Keratinocyte (primary cell): ENCODE data around the gene MICALL2. TPM values are rescaled to one million over a fixed set of nuclear protein-coding genes. Genes with fewer than 3 reads are reported as not detected.

Experiments
- DNase-seq: peaks from one replicate; pipeline ENCODE4 v3.0.0-alpha.2; 2011; ENCODE audit warnings: low read depth, missing footprints, low spot score
- FAIRE-seq: peaks from 2 replicates; lab custom pipeline; 2011; peaks lifted over from hg19 to GRCh38; lab: Jason Lieb, UNC
- H2AFZ ChIP-seq: 2 replicates; pipeline ENCODE4 v1.6.0; 2012; ENCODE audit warnings: low read length, control low read depth, inconsistent platforms; ENCODE audit not compliant: control insufficient read depth
- H3K27ac ChIP-seq: 2 replicates; pipeline ENCODE4 v1.5.1; 2011; ENCODE audit warnings: low read length; ENCODE audit not compliant: control insufficient read depth, insufficient read depth
- H3K27me3 ChIP-seq: 3 replicates; pipeline ENCODE4 v1.6.0; 2011; ENCODE audit warnings: low read length; ENCODE audit not compliant: control insufficient read depth, insufficient read depth; ENCODE audit errors: extremely low read depth
- H3K36me3 ChIP-seq, 2 experiments: 2 replicates in 1 of 2; 3 replicates in 1 of 2; pipeline ENCODE4 v1.5.1; 2011; ENCODE audit warnings: low read length in 2 of 2, mild to moderate bottlenecking in 1 of 2; ENCODE audit not compliant: control insufficient read depth in 2 of 2, insufficient read depth in 2 of 2; ENCODE audit errors: extremely low read depth in 1 of 2
- H3K4me1 ChIP-seq: 3 replicates; pipeline ENCODE4 v1.5.1; 2011; ENCODE audit warnings: low read length; ENCODE audit not compliant: control insufficient read depth, insufficient read depth; ENCODE audit errors: extremely low read depth
- H3K4me2 ChIP-seq: 3 replicates; pipeline ENCODE4 v1.6.0; 2011; ENCODE audit warnings: low read depth, low read length; ENCODE audit not compliant: control insufficient read depth, insufficient read depth; ENCODE audit errors: extremely low read depth
- H3K4me3 ChIP-seq, 3 experiments: fragments of 200-600 bp in 1 of 3; sonication (generic) in 1 of 3; 2 replicates in 2 of 3; 3 replicates in 1 of 3; pipeline ENCODE4 v1.5.1; 2011 to 2016; ENCODE audit warnings: low read length in 3 of 3, mild to moderate bottlenecking in 3 of 3, control low read depth in 2 of 3, inconsistent platforms in 1 of 3, low read depth in 1 of 3, mixed read lengths in 1 of 3, mixed run types in 1 of 3, moderate library complexity in 1 of 3; ENCODE audit not compliant: control insufficient read depth in 2 of 3, insufficient read depth in 2 of 3; ENCODE audit errors: extremely low read depth in 1 of 3
- H3K79me2 ChIP-seq: 2 replicates; pipeline ENCODE4 v1.6.0; 2012; ENCODE audit warnings: low read length; ENCODE audit not compliant: control insufficient read depth, insufficient read depth
- H3K9ac ChIP-seq: 3 replicates; pipeline ENCODE4 v1.6.0; 2011; ENCODE audit warnings: low read length; ENCODE audit not compliant: control insufficient read depth, insufficient read depth; ENCODE audit errors: extremely low read depth
- H3K9me1 ChIP-seq: 3 replicates; pipeline ENCODE4 v1.6.0; 2011; ENCODE audit warnings: low read length; ENCODE audit not compliant: control insufficient read depth, insufficient read depth; ENCODE audit errors: extremely low read depth
- H3K9me3 ChIP-seq: 2 replicates; pipeline ENCODE4 v1.5.1; 2012; ENCODE audit warnings: low read depth, low read length; ENCODE audit not compliant: control insufficient read depth
- H4K20me1 ChIP-seq: 3 replicates; pipeline ENCODE4 v1.6.0; 2011; ENCODE audit warnings: low read length; ENCODE audit not compliant: control insufficient read depth, insufficient read depth; ENCODE audit errors: extremely low read depth
- EZH2 ChIP-seq: IDR thresholded peaks from one replicate; pipeline ENCODE4 v1.6.1; 2012; ENCODE audit warnings: inconsistent platforms, mild to moderate bottlenecking, low read length, moderate library complexity
- dilution Hi-C: fragments of 300-500 bp; cut with MboI; formaldehyde crosslinking; loops from one replicate; pipeline ENCODE4 v1.7.0; 2020; ENCODE audit warnings: low sequenced_read_pairs; ENCODE audit not compliant: extremely low pct_ligation_motif_present
- polyA plus RNA-seq, 5 experiments: library from polyadenylated mRNA; depleted of rRNA in 3 of 5; stranded (reverse) in 3 of 5; stranded (forward) in 1 of 5; unstranded in 1 of 5; fragments of >200 nt; gene quantifications; 1 replicate in 1 of 5; 2 replicates in 3 of 5; 3 replicates in 1 of 5; pipeline versions ENCODE4 v1.2.1 to v1.2.3, GENCODE V29; 2011 to 2012; ENCODE audit warnings: missing spikeins in 2 of 5, low read depth in 1 of 5, low replicate concordance in 1 of 5
- TF ChIP-seq, protein P1 (sequence below), 3 experiments: IDR thresholded peaks in 1 of 3; conservative IDR thresholded peaks in 1 of 3; optimal IDR thresholded peaks in 1 of 3; 2 replicates in 2 of 3; 3 replicates in 1 of 3; pipeline versions ENCODE3 to v1.5.1; 2011; ENCODE audit warnings: low read length in 3 of 3, mild to moderate bottlenecking in 3 of 3, moderate library complexity in 2 of 3, control low read depth in 1 of 3, inconsistent platforms in 1 of 3; ENCODE audit not compliant: insufficient read depth in 2 of 3; ENCODE audit errors: extremely low read depth in 1 of 3

MICALL2 gene
- polyA plus RNA-seq, 1 donor (not counting 4 experiments of a cell fraction or from before 2014, with no cell fraction given), result 10.4 TPM

- no peaks in the 10 kb centered on the region for H3K36me3 ChIP-seq
- DNase-seq, result no peak
- H3K4me1 ChIP-seq, result no peaks in the 10 kb centered on the region
- H3K9me3 ChIP-seq, result peaks cover 4% of the 10 kb centered on the region
- FAIRE-seq, result no peak
- no peak overlapping the region for H3K9ac ChIP-seq
- H4K20me1 ChIP-seq, result no peaks in the 10 kb centered on the region
- H3K9me1 ChIP-seq, result no peaks in the 10 kb centered on the region
- H2AFZ ChIP-seq, result no peak overlapping the region
- TF ChIP-seq EZH2, result no peak
- TF ChIP-seq, protein P1, sequence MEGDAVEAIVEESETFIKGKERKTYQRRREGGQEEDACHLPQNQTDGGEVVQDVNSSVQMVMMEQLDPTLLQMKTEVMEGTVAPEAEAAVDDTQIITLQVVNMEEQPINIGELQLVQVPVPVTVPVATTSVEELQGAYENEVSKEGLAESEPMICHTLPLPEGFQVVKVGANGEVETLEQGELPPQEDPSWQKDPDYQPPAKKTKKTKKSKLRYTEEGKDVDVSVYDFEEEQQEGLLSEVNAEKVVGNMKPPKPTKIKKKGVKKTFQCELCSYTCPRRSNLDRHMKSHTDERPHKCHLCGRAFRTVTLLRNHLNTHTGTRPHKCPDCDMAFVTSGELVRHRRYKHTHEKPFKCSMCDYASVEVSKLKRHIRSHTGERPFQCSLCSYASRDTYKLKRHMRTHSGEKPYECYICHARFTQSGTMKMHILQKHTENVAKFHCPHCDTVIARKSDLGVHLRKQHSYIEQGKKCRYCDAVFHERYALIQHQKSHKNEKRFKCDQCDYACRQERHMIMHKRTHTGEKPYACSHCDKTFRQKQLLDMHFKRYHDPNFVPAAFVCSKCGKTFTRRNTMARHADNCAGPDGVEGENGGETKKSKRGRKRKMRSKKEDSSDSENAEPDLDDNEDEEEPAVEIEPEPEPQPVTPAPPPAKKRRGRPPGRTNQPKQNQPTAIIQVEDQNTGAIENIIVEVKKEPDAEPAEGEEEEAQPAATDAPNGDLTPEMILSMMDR (optimal IDR thresholded peaks at IDR 0.05 in 1 of 3, IDR thresholded peaks at IDR 0.05 in 1 of 3, conservative IDR thresholded peaks at IDR 0.05 in 1 of 3; ENCODE audit: extremely low read depth in 1 of 3, insufficient read depth in 2 of 3, low read length in 3 of 3), result no peak
- dilution Hi-C loops, result no loop called here
- no peak overlapping the region for H3K27ac ChIP-seq
- no peak overlapping the region for H3K4me3 ChIP-seq
- H3K79me2 ChIP-seq, result no peaks in the 10 kb centered on the region
- H3K4me2 ChIP-seq, result no peak overlapping the region
- peaks cover 8% of the 10 kb centered on the region for H3K27me3 ChIP-seq
Observed at GRCh38 chr7:1393421-1393820, 65.8 kb downstream of the MICALL2 start.

- dilution Hi-C loops, result no loop called here
- Histone ChIP-seq H4K20me1 (no peaks in the 10 kb centered on the region), H2AFZ (no peak overlapping the region), H3K4me1 (no peaks in the 10 kb centered on the region), H3K9me1 (no peaks in the 10 kb centered on the region), H3K4me2 (no peak overlapping the region), H3K36me3 (no peaks in the 10 kb centered on the region), H3K79me2 (no peaks in the 10 kb centered on the region), H3K4me3 (no peak overlapping the region), H3K9ac (no peak overlapping the region), H3K27me3 (peaks cover 10% of the 10 kb centered on the region), H3K9me3 (peaks cover 4% of the 10 kb centered on the region), H3K27ac (no peak overlapping the region)
- no peak for DNase-seq
- TF ChIP-seq, protein P1 (optimal IDR thresholded peaks at IDR 0.05 in 1 of 3, IDR thresholded peaks at IDR 0.05 in 1 of 3, conservative IDR thresholded peaks at IDR 0.05 in 1 of 3; ENCODE audit: extremely low read depth in 1 of 3, insufficient read depth in 2 of 3, low read length in 3 of 3), result no peak
- no peak for TF ChIP-seq EZH2
- FAIRE-seq, result no peak
Observed at GRCh38 chr7:1392556-1392955, 66.7 kb downstream of the MICALL2 start.
